Gastroesophageal sphincter (tissue), 3 donors: Measurements from ENCODE around the gene VN1R2.

Experiments
- CTCF ChIP-seq, 4 experiments: fragments of 200-600 bp in 2 of 4; fragments of 450-650 bp in 2 of 4; sonication (generic) in 1 of 4; IDR thresholded peaks; one replicate each; pipeline ENCODE4 v1.5.1; 2017 to 2019; ENCODE audit warnings: antibody characterized with exemption in 4 of 4, mild to moderate bottlenecking in 2 of 4, moderate library complexity in 2 of 4
- POLR2A ChIP-seq, 2 donors: fragments of 450-650 bp; IDR thresholded peaks; one replicate each; pipeline ENCODE4 v1.6.1; 2017; ENCODE audit warnings: antibody characterized with exemption in 2 of 2, mild to moderate bottlenecking in 2 of 2, moderate library complexity in 1 of 2
- POLR2AphosphoS5 ChIP-seq: sonication (generic); formaldehyde crosslinking; IDR thresholded peaks from one replicate; pipeline ENCODE4 v1.6.1; 2017; ENCODE audit warnings: antibody characterized with exemption

GRCh38 chr19:53294786-53295441, 36.8 kb downstream of the VN1R2 start:
- TF ChIP-seq POLR2AphosphoS5 (no peak), CTCF (IDR thresholded peaks at IDR 0.05) (no peak), POLR2A (IDR thresholded peaks at IDR 0.05) (no peak)
